ENCODE data around the gene PA2G4.

The PA2G4 gene

GRCh38 chr12:56079723-56080555, 24.4 kb upstream of the PA2G4 start, which contains the start of gene ERBB3:
Gene ERBB3 (plus strand): TSS chr12:56080165. CDS start chr12:56080301, 136 bp downstream.
- H3K27ac ChIP-seq (ENCODE audit: insufficient read depth, low read length, poor library complexity, severe bottlenecking) = peak within 1 kb of the TSS; percentile 22
- DNase-seq = peak; percentile 47 to 59 (median 51)
- peak within 1 kb of the TSS; percentile 66 for H3K4me3 ChIP-seq (ENCODE audit: insufficient read depth, low read depth, low read length, poor library complexity, severe bottlenecking)
- H3K27me3 ChIP-seq (replicated peaks; ENCODE audit: control insufficient read depth, insufficient read depth, low read length, poor library complexity, severe bottlenecking) = no peaks in the 10 kb centered on the region
- peaks cover 17% of the 10 kb centered on the region for H3K4me1 ChIP-seq (ENCODE audit: control insufficient read depth, insufficient read depth, low read length, poor library complexity, severe bottlenecking)
- H3K9me3 ChIP-seq (ENCODE audit: control insufficient read depth, low read length) = no peaks in the 10 kb centered on the region
- H3K36me3 ChIP-seq (ENCODE audit: control insufficient read depth, insufficient read depth, low read length) = no peaks in the 10 kb centered on the region

- Histone ChIP-seq H3K27me3 (replicated peaks; ENCODE audit: control insufficient read depth, insufficient read depth, low read length, poor library complexity, severe bottlenecking) (no peaks in the 10 kb centered on the region), H3K27ac (ENCODE audit: insufficient read depth, low read length, poor library complexity, severe bottlenecking) (peak overlapping the region; percentile 22), H3K4me3 (ENCODE audit: insufficient read depth, low read depth, low read length, poor library complexity, severe bottlenecking) (peak overlapping the region; percentile 66), H3K9me3 (ENCODE audit: control insufficient read depth, low read length) (no peaks in the 10 kb centered on the region), H3K4me1 (ENCODE audit: control insufficient read depth, insufficient read depth, low read length, poor library complexity, severe bottlenecking) (peaks cover 17% of the 10 kb centered on the region), H3K36me3 (ENCODE audit: control insufficient read depth, insufficient read depth, low read length) (no peaks in the 10 kb centered on the region)
- DNase-seq = no peak
These were observed 23.7 kb upstream of the PA2G4 start for GRCh38 chr12:56080556-56081138.

GRCh38 chr12:56081393-56082347, 22.7 kb upstream of the PA2G4 start:
- no peaks in the 10 kb centered on the region for H3K9me3 ChIP-seq (ENCODE audit: control insufficient read depth, low read length)
- no peaks in the 10 kb centered on the region for H3K27me3 ChIP-seq (replicated peaks; ENCODE audit: control insufficient read depth, insufficient read depth, low read length, poor library complexity, severe bottlenecking)
- no peaks in the 10 kb centered on the region for H3K36me3 ChIP-seq (ENCODE audit: control insufficient read depth, insufficient read depth, low read length)
- H3K4me3 ChIP-seq (ENCODE audit: insufficient read depth, low read depth, low read length, poor library complexity, severe bottlenecking) = no peak overlapping the region
- H3K4me1 ChIP-seq (ENCODE audit: control insufficient read depth, insufficient read depth, low read length, poor library complexity, severe bottlenecking) = peaks cover 17% of the 10 kb centered on the region
- H3K27ac ChIP-seq (ENCODE audit: insufficient read depth, low read length, poor library complexity, severe bottlenecking) = no peak overlapping the region
- DNase-seq = no peak

GRCh38 chr12:56082382-56082781, 22.0 kb upstream of the PA2G4 start:
- Histone ChIP-seq H3K36me3 (ENCODE audit: control insufficient read depth, insufficient read depth, low read length) (no peaks in the 10 kb centered on the region), H3K27me3 (replicated peaks; ENCODE audit: control insufficient read depth, insufficient read depth, low read length, poor library complexity, severe bottlenecking) (no peaks in the 10 kb centered on the region), H3K4me1 (ENCODE audit: control insufficient read depth, insufficient read depth, low read length, poor library complexity, severe bottlenecking) (peaks cover 17% of the 10 kb centered on the region), H3K27ac (ENCODE audit: insufficient read depth, low read length, poor library complexity, severe bottlenecking) (no peak overlapping the region), H3K4me3 (ENCODE audit: insufficient read depth, low read depth, low read length, poor library complexity, severe bottlenecking) (no peak overlapping the region), H3K9me3 (ENCODE audit: control insufficient read depth, low read length) (no peaks in the 10 kb centered on the region)
- no peak for DNase-seq

- H3K36me3 ChIP-seq (ENCODE audit: control insufficient read depth, insufficient read depth, low read length) = no peaks in the 10 kb centered on the region
These were observed 21.4 kb upstream of the PA2G4 start for GRCh38 chr12:56082967-56083366.

GRCh38 chr12:56084958-56085543, 19.3 kb upstream of the PA2G4 start:
- Histone ChIP-seq H3K36me3 (ENCODE audit: control insufficient read depth, insufficient read depth, low read length) (no peaks in the 10 kb centered on the region), H3K27me3 (replicated peaks; ENCODE audit: control insufficient read depth, insufficient read depth, low read length, poor library complexity, severe bottlenecking) (no peaks in the 10 kb centered on the region), H3K4me1 (ENCODE audit: control insufficient read depth, insufficient read depth, low read length, poor library complexity, severe bottlenecking) (peaks cover 9% of the 10 kb centered on the region), H3K27ac (ENCODE audit: insufficient read depth, low read length, poor library complexity, severe bottlenecking) (no peak overlapping the region), H3K4me3 (ENCODE audit: insufficient read depth, low read depth, low read length, poor library complexity, severe bottlenecking) (no peak overlapping the region), H3K9me3 (ENCODE audit: control insufficient read depth, low read length) (no peaks in the 10 kb centered on the region)
- DNase-seq = no peak

More at GRCh38 chr12:56082967-56083366, 21.4 kb upstream of the PA2G4 start:
- Histone ChIP-seq H3K27ac (ENCODE audit: insufficient read depth, low read length, poor library complexity, severe bottlenecking) (no peak overlapping the region), H3K4me3 (ENCODE audit: insufficient read depth, low read depth, low read length, poor library complexity, severe bottlenecking) (no peak overlapping the region), H3K9me3 (ENCODE audit: control insufficient read depth, low read length) (no peaks in the 10 kb centered on the region), H3K4me1 (ENCODE audit: control insufficient read depth, insufficient read depth, low read length, poor library complexity, severe bottlenecking) (peaks cover 17% of the 10 kb centered on the region), H3K27me3 (replicated peaks; ENCODE audit: control insufficient read depth, insufficient read depth, low read length, poor library complexity, severe bottlenecking) (no peaks in the 10 kb centered on the region)
- no peak for DNase-seq

GRCh38 chr12:56086096-56086495, 18.3 kb upstream of the PA2G4 start:
- DNase-seq = no peak
- H3K4me3 ChIP-seq (ENCODE audit: insufficient read depth, low read depth, low read length, poor library complexity, severe bottlenecking) = no peak overlapping the region
- no peaks in the 10 kb centered on the region for H3K27me3 ChIP-seq (replicated peaks; ENCODE audit: control insufficient read depth, insufficient read depth, low read length, poor library complexity, severe bottlenecking)
- H3K4me1 ChIP-seq (ENCODE audit: control insufficient read depth, insufficient read depth, low read length, poor library complexity, severe bottlenecking) = no peaks in the 10 kb centered on the region
- no peaks in the 10 kb centered on the region for H3K9me3 ChIP-seq (ENCODE audit: control insufficient read depth, low read length)
- no peak overlapping the region for H3K27ac ChIP-seq (ENCODE audit: insufficient read depth, low read length, poor library complexity, severe bottlenecking)
- no peaks in the 10 kb centered on the region for H3K36me3 ChIP-seq (ENCODE audit: control insufficient read depth, insufficient read depth, low read length)

GRCh38 chr12:56086608-56087007, 17.8 kb upstream of the PA2G4 start:
- DNase-seq = no peak
- no peaks in the 10 kb centered on the region for H3K27me3 ChIP-seq (replicated peaks; ENCODE audit: control insufficient read depth, insufficient read depth, low read length, poor library complexity, severe bottlenecking)
- no peak overlapping the region for H3K27ac ChIP-seq (ENCODE audit: insufficient read depth, low read length, poor library complexity, severe bottlenecking)
- H3K36me3 ChIP-seq (ENCODE audit: control insufficient read depth, insufficient read depth, low read length) = no peaks in the 10 kb centered on the region
- H3K4me3 ChIP-seq (ENCODE audit: insufficient read depth, low read depth, low read length, poor library complexity, severe bottlenecking) = no peak overlapping the region
- H3K9me3 ChIP-seq (ENCODE audit: control insufficient read depth, low read length) = no peaks in the 10 kb centered on the region
- no peaks in the 10 kb centered on the region for H3K4me1 ChIP-seq (ENCODE audit: control insufficient read depth, insufficient read depth, low read length, poor library complexity, severe bottlenecking)

GRCh38 chr12:56087220-56087619, 17.1 kb upstream of the PA2G4 start:
- Histone ChIP-seq H3K4me1 (ENCODE audit: control insufficient read depth, insufficient read depth, low read length, poor library complexity, severe bottlenecking) (no peaks in the 10 kb centered on the region), H3K9me3 (ENCODE audit: control insufficient read depth, low read length) (no peaks in the 10 kb centered on the region), H3K27ac (ENCODE audit: insufficient read depth, low read length, poor library complexity, severe bottlenecking) (no peak overlapping the region), H3K36me3 (ENCODE audit: control insufficient read depth, insufficient read depth, low read length) (no peaks in the 10 kb centered on the region), H3K4me3 (ENCODE audit: insufficient read depth, low read depth, low read length, poor library complexity, severe bottlenecking) (no peak overlapping the region), H3K27me3 (replicated peaks; ENCODE audit: control insufficient read depth, insufficient read depth, low read length, poor library complexity, severe bottlenecking) (no peaks in the 10 kb centered on the region)
- no peak for DNase-seq

Data from effector memory CD4-positive, alpha-beta T cell (primary cell).